HL-60 (cell line): Measurements from ENCODE around the gene SCN10A.

Source experiments
- DNase-seq, 2 experiments: peaks; one replicate each; pipeline ENCODE4 v3.0.0-alpha.2; 2010 to 2020; ENCODE audit warnings: low read depth in 1 of 2, low spot score in 1 of 2
- H3K27ac ChIP-seq: fragments of 250-450 bp; sonication (Bioruptor Pico); replicated peaks from 2 replicates; pipeline ENCODE4 v1.5.1; 2020; ENCODE audit warnings: mild to moderate bottlenecking, moderate library complexity
- H3K27me3 ChIP-seq: fragments of 250-450 bp; sonication (Bioruptor Pico); 2 replicates; pipeline ENCODE4 v1.5.1; 2021; ENCODE audit warnings: mild to moderate bottlenecking, moderate library complexity; ENCODE audit not compliant: insufficient read depth, poor library complexity, severe bottlenecking
- H3K4me3 ChIP-seq: replicated peaks from 2 replicates; pipeline ENCODE4 v1.5.1; 2011; ENCODE audit warnings: mild to moderate bottlenecking, control low read depth, low read length; ENCODE audit not compliant: insufficient read depth
- CTCF ChIP-seq: IDR thresholded peaks from one replicate; pipeline ENCODE4 v1.5.1; 2011; ENCODE audit warnings: low read length, control low read depth, inconsistent platforms; ENCODE audit not compliant: insufficient read depth
- GABPA ChIP-seq: IDR thresholded peaks from 2 replicates; pipeline ENCODE4 v1.6.1; 2012; ENCODE audit warnings: low read depth
- POLR2AphosphoS5 ChIP-seq: IDR thresholded peaks from 2 replicates; pipeline ENCODE4 v1.6.1; 2012; ENCODE audit warnings: low read depth
- REST ChIP-seq: IDR thresholded peaks from 2 replicates; pipeline ENCODE4 v1.6.1; 2012; ENCODE audit warnings: low read depth; ENCODE audit not compliant: insufficient replicate concordance
- SPI1 ChIP-seq: IDR thresholded peaks from 2 replicates; pipeline ENCODE4 v1.6.1; 2012; ENCODE audit warnings: low read depth, mild to moderate bottlenecking, borderline replicate concordance

Gene SCN10A

GRCh38 chr3:38655708-38656300 is 160.2 kb downstream of the SCN10A start:
- Histone ChIP-seq H3K27me3 (peaks cover 2% of the 10 kb centered on the region), H3K27ac (no peak overlapping the region), H3K4me3 (no peak overlapping the region)
- peak in 1 of 2 experiments; percentile 36 for DNase-seq
- TF ChIP-seq REST: no peak
- peak; percentile 9 for TF ChIP-seq CTCF

GRCh38 chr3:38653685-38654537 is 162.1 kb downstream of the SCN10A start:
- Histone ChIP-seq H3K27me3 (peaks cover 13% of the 10 kb centered on the region), H3K4me3 (no peak overlapping the region), H3K27ac (no peak overlapping the region)
- DNase-seq: peak in 1 of 2 experiments; percentile 18
- TF ChIP-seq SPI1: no peak
- TF ChIP-seq GABPA: no peak
- no peak for TF ChIP-seq CTCF
- TF ChIP-seq REST: no peak
- TF ChIP-seq POLR2AphosphoS5: no peak

GRCh38 chr3:38652934-38653333 is 163.1 kb downstream of the SCN10A start:
- H3K27me3 ChIP-seq: peaks cover 20% of the 10 kb centered on the region
- TF ChIP-seq GABPA: no peak
- TF ChIP-seq CTCF: no peak
- TF ChIP-seq POLR2AphosphoS5: no peak
- no peak for TF ChIP-seq SPI1
- H3K27ac ChIP-seq: no peak overlapping the region
- DNase-seq: no peak
- no peak overlapping the region for H3K4me3 ChIP-seq
